Activated CD4-positive, CD25-positive, alpha-beta regulatory T cell (primary cell): ENCODE data around the gene TP53.
A peak's percentile ranks its signal among the peaks of the same experiment; 100 is the strongest.

Experiments used
- DNase-seq, 4 experiments: peaks; one replicate each; lab custom pipeline; 2025; lab: John Stamatoyannopoulos, UW

TP53 gene

DNA sequence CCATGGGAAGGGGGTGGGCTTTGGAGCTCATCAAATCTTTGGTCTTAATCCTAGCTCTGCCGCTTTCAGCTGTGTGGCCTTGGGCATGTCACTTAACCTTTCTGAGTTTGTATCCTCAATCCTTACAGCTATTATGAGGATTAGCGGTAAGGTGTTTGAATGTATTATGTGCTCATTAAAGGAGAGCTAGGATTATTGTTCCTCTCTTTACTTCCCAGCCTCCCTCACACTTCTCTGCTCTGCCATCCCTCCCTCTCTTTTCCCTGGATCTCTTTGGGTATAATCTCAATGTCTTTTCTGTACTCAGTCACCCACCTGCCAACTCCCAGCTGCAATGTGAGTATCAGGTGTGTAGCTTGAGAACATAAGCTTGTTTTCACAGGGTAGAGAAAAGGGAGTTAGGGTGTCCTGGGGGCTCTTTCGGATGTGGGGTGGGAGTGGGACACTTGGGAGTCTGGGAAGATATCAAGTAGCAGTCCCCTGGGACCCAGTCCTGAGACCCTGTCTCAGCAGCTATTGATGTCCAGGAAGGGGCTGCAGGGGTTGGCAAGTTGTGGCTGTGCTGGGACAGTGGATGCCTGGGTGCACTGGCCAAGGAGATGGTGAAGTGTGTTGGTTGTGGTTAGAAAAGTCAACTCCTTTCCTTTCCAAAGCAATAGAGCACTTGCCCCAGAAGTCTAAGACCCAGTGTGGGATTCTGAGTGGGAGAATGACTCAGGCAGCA, 19.5 kb upstream of the TP53 start:
- no peak for DNase-seq

DNA sequence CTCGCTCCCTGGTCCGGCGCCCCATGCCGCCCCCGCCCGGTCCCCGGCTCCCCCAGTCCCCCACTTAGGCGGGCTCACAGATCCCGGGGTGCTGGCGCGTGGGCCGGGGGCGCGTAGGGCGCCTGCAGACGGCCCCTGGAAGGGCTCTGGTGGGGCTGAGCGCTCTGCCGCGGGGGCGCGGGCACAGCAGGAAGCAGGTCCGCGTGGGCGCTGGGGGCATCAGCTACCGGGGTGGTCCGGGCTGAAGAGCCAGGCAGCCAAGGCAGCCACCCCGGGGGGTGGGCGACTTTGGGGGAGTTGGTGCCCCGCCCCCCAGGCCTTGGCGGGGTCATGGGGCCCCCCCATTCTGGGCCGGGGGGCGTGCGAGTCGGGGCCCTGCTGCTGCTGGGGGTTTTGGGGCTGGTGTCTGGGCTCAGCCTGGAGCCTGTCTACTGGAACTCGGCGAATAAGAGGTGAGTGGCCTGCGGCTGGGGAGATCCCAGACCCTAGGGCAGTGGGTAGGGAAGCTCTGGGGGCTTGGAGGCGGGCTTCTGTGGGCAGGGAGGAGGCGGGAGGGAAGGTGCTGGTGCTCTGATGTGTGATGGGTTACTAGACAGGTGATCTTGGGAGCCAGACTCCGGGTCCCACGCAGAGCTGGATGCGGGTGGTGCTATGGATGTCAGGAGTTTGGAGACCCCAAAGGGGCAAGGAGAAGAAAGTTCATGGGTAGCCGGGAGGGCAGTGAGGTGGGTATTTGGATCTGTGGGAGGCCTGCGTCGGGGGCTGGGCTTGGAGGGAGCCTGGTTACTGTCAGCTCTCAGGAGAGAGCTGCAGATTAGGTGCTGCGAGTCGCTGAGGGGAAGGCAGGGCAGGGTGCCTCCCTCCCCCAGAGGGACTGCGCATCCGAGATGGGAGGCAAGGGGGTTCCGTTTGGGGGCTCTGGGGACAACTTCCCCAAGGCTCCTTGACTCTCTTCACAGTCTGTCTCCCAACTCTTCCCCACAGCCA, 18.3 kb upstream of the TP53 start:
- no peak for DNase-seq

DNA sequence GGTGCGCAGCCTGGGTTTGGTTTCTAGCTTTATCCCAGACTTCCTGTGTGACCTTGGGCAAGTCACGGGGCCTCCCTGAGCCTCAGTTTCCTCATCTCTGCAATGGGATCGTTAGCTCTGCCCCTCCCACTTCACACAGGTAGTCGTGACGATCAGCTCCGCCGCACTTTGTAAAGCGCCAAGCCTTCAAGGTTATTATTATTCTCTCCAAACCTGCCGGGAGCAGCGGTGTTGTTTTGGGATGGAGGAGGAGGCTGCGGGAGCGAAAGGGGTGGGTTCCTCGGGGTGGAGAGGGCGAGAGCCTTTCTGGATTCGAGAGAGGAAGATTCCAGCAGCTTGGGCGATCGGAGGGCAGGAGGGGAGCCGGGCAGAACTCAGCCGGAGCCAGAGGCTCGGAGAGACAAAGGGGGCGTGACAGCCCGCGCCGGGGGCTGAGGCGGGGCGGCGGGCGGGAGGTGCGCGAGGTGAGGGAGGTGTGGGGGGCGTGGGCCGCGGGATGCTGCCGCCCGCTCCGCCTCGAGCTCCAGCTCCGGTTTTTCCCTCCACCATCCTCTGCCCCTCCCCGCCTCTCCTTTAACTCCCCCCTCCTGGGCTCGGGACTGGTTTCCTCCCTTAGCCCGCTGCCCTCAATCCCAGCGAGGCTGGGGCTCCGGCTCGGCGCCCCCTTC, 17.4 kb upstream of the TP53 start, which contains the start of gene EFNB3:
Gene EFNB3 (plus strand): TSS at position 602 of the 668 bp plus-strand sequence. CDS start 397 bp downstream, outside the sequence.
- DNase-seq, result no peak

DNA sequence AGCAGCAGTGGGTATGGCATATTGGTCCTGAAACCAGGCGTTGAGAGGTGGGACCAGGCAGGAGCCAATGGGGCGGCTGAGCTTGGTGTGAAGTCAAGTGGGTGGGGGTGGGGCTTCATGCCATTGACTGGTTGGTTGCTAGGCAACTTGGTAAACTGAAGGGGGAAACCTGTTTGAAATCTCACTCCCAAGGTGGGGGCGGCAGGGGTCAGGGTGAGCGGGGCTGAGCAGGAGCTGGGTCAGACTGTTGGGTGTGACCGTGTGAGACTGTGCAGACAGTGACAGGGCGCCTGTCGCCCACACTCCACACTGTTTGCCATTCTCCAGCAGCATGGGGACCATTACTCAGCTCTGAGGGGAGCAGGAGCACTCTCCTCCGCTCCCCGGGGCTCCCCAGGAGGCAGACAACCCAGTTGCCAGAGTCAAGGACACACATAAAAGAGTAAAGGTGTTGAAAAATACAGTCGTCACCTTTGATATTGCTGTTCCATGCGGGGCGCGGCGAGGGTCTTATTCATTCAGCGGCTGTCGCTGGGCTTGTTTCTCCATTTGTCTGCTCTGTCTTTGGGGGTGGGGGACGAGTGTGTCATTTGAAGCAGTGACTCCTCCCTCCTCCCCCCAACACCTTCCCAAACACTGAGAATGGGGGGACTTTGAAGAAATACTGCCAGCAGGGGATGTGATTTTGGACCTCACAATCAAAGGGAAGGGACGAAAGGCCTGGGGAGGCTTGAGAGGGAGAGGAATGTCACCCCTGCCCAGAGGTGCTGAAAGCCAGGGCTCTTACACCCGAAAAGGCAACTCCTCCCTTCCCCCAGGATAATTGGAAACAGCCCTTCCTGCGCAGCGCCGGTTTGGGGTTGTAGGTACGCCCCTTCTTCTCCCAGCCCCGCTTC, 16.5 kb upstream of the TP53 start:
- DNase-seq, result no peak

DNA sequence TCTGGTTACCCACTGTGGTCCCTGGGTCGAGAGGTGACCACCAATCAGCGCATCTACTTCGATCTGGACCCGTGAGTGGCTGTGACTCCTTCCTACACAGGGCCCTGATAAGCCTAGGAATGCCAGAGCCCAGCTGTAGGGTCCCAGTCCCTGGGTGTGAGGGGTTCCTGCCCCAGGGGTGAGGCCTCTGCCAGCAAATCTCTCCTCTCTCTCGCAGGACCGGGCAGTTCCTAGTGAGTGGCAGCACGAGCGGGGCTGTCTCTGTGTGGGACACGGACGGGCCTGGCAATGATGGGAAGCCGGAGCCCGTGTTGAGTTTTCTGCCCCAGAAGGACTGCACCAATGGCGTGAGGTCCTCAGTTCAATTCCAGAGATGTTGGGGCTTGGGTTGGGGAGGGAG, 15.5 kb upstream of the TP53 start:
- DNase-seq, result no peak

DNA sequence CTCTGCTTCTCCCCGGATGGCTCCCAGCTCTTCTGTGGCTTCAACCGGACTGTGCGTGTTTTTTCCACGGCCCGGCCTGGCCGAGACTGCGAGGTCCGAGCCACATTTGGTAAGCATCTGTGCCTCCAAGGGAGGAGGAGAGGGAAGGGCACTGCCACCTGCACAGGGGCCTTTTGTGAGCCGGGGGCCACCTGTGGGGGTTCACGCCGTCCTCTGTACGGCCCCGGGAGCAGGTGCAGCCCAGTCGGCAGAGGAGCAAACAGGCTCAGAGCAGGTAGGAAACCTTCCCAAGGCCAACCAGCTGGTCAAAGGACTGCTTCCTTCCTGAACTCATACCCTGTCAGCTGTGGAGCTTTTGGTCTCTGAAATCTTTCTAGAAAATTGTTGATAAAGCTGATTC, 14.4 kb upstream of the TP53 start:
- no peak for DNase-seq

DNA sequence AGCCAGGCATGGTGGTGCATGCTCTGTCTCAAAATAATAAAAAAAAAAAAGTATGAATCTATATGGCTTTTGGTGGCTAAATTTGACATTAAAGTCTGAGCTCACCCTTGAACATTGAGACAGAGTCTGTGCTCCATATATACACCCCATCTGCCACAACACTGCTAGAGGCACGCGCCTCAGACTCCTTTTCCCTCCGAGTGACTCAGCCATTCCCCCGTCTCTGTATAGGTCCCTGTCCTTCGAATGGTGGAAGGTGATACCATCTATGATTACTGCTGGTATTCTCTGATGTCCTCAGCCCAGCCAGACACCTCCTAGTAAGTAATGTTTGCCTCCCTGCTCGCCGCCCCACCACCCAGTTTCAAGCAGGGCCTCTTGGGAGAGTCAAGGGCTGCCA, 13.2 kb upstream of the TP53 start:
- no peak for DNase-seq

DNA sequence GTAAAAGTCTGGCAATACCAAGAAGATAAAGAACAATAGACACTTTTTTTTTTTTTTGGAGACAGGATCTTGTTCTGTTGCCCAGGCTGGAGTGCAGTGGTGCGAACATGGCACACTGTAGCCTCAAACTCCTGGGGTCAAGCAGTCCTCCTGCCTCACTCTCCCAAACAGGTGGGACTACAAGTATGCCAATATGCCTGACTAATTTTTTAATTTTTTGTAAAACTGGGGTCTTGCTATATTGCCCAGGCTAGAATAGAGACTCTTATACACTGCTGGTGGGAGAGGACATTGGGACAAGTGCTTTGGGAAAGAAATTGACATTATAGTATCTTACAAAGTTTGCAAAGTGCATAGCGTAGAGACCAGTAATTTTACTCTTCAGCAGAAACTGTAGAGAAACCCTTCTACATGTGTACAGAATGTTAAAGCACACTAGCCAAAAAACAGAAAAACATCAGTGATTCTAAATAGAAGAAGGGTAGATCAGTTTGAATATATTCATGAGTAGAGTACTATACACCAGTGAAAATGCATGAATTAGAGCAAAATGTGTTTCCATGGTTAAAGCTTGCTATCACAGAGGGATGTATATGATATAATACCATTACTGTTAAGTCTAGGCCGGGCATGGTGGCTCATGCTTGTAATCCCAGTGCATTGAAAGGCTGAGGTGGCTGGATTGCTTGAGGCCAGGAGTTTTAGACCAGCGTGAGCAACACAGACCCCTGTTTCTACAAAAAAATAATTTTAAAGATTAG, 10.7 kb upstream of the TP53 start:
- DNase-seq, result no peak

DNA sequence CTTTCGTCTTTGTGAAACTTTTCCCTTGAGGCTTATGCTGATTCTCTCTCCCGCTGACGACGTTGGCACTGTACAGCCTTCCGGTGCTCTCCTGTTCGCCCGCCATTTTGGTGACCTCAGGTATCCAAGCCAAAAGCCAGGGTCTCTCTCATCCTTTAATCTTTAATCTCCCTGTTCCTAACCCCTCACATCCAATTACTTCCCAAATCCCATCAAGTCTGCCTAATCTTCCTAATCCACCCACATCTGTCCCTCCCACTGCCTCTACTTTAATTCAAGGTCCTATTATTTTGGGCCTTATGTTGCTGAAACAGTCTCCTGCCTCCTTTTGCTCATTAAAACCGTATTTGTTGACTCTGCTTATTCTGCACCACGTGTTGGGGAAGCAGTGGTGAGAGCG, 8.3 kb upstream of the TP53 start:
- no peak for DNase-seq

DNA sequence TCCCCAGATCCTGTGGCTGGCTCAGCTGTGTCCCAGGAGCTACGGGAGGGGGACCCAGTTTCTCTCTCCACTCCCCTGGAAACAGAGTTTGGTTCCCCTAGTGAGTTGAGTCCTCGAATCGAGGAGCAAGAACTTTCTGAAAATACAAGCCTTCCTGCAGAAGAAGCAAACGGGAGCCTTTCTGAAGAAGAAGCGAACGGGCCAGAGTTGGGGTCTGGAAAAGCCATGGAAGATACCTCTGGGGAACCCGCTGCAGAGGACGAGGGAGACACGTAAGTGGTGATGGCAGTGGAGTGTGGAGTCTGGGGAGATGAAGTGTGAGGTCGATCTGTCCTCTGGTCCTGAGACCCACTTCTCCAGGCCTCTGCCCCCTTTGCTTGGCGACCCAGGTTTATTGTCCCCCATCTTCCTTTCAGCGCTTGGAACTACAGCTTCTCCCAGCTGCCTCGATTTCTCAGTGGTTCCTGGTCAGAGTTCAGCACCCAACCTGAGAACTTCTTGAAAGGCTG, 1.6 kb upstream of the TP53 start:
- no peak for DNase-seq

DNA sequence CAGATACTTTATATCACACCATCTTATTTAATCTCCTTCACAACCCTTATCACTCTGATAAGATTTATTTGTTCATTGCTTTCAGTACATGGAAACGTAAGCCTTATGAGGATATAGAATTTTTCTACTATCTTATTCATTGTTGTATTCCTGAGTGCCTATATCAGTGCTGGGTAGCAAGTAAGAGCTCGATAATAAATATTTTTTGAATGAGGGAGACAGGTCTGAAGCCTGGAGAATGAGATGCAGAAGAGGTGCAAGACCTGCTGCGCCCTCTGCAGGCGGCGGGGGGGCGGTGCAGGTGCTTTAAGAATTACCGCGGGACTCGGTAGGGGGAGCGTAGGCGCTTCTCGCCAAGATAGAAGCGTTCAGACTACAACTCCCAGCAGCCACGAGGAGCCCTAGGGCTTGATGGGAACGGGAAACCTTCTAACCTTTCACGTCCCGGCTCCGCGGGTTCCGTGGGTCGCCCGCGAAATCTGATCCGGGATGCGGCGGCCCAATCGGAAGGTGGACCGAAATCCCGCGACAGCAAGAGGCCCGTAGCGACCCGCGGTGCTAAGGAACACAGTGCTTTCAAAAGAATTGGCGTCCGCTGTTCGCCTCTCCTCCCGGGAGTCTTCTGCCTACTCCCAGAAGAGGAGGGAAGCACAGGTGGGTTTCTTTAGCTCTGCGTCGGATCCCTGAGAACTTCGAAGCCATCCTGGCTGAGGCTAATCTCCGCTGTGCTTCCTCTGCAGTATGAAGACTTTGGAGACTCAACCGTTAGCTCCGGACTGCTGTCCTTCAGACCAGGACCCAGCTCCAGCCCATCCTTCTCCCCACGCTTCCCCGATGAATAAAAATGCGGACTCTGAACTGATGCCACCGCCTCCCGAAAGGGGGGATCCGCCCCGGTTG, 868 bp upstream of the TP53 start, which contains the start of gene WRAP53:
Gene WRAP53 (plus strand): TSS at position 570 of the 900 bp plus-strand sequence. CDS start 172 bp downstream, at position 742.
- DNase-seq, result peak; percentile 88 to 97 (median 91)

DNA sequence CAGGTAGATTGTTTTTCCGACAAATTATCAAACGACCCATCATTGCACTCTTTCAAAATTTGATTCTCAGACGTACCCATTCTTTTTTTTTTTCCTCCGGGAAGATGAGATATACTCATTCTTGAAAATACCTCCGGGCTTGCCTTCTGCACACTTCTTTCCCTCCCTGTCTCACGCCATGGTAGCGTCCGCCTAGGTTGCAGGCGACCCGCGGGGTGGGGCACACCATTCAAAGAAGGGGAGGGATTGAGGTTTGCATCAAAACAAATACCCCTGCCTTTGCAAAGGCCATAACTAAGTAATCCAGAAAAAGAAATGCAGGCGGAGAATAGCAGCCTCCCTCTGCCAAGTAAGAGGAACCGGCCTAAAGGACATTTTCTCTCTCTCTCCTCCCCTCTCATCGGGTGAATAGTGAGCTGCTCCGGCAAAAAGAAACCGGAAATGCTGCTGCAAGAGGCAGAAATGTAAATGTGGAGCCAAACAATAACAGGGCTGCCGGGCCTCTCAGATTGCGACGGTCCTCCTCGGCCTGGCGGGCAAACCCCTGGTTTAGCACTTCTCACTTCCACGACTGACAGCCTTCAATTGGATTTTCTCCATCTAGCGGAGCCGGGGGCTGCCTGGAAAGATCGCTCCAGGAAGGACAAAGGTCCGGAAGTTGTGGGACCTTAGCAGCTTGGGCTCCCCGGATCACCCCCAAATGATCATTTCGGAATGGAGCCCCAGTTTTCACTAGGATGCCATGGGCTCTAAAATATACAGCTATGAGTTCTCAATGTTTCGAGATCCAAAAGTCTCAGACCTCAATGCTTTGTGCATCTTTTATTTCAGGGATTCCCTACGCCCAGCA, 843 bp downstream of the TP53 start:
- DNase-seq, result peak; percentile 56 to 65 (median 62)

DNA sequence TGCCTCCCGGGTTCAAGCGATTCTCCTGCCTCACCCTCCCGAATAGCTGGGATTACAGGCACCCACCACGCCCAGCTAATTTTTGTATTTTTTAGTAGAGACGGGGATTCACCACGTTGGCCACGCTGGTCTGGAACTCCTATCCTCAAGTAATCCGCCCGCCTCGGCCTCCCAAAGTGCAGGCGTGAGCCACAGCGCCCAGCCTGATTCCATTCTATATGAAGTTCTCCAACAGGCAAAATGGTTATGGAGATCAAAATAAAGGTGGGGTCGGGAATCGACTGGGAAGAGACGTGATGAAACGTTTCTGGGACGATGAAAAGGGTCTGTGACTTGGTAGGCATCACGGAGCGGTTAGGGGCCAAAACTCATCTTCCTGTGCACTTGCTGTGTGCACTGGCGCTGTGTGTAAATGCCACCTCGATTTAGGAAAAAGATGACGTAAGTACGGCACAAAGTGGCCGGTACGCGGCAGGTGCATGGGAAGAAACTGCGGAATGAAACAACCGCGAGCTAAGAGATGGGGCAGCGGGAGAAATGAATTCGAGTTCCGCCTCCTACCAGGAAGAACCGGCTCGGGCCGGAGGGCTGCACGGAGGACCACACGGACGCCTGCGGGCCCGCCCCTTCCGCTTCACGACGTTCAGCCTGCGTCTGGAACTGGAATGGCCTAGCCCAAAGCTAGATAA, 1.6 kb downstream of the TP53 start:
- peak; percentile 70 to 83 (median 72) for DNase-seq

DNA sequence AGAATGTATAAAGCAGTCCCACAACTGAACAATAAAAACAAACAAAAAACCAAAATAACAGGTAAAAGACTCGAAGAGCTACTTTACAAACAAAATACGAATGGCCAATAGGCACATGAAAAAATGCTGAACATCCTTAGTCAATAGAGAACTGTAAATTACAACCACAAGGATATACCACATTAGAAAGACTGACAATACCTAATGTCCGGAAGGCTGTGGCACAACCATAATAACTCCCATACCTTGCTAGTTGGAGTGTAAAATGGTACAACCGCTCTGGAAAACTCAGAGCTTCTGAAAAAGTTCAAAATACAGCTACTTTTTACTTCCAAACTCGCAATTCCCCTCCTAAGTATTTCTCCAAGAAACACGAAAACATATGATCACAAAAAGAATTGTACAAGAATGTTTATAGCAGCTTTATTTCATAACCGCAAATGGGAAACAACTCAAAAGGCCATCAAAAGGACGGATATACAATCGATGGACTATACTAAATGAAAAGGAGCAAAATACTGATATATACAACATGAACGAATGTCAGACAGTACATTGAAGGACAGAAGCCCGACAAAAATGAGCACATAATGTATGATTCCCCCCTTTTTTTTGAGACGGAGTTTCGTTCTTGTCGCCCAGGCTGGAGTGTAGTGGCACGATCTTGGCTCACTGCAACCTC, 2.3 kb downstream of the TP53 start:
- no peak for DNase-seq

DNA sequence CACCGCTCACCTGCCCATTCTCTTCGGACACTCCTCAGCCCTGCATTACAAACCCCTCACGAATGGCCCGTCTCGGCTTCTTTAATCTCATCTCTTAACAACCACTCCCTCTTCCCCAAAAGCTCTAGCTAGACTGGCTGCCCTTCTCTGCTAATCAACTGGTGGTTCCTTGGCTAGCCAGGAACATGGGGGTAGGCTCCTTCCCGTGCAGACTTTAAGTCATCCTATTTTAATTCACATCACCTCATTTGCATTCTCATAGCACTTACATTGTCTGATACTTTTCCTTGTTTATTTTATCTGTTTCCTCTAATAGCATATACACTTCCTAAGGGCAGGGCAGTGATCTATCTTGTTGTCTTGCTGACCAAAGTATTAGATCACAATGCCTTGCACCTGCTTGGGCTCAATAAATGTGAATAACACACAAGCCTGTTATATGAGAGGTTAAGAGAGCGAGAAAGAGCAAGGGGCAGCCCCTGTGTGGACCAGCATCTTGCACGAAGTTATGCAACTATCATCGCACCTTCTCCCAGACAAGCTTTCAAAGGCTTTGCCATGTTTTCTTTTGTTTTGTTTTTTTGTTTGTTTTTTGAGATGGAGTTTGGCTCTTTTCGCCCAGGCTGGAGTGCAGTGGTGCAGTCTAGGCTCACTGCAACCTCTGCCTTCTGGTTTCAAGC, 9.8 kb downstream of the TP53 start:
- no peak for DNase-seq

DNA sequence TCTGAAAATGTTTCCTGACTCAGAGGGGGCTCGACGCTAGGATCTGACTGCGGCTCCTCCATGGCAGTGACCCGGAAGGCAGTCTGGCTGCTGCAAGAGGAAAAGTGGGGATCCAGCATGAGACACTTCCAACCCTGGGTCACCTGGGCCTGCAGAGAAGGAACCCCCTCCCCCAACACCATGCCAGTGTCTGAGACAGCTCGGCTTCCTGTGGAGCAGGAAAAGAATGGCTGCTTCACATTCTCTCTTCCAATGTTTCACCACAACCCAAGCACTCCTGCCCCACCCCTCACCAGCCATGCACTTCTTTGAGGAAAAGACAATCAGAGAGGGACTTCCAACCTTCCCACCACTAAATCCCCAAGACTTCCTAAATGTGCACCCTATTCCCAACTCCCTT, 10.8 kb downstream of the TP53 start:
- DNase-seq, result no peak
